GM12891 (cell line): Measurements from ENCODE around the gene SLC9A9.

Experiments used
- POLR2A ChIP-seq: IDR thresholded peaks from 2 replicates; pipeline ENCODE4 v1.6.1; 2011; ENCODE audit warnings: low read depth, low read length, control low read depth
- POLR2AphosphoS5 ChIP-seq: IDR thresholded peaks from 2 replicates; pipeline ENCODE4 v1.6.1; 2011; ENCODE audit warnings: low read depth, low read length, control low read depth
- SPI1 ChIP-seq: IDR thresholded peaks from 2 replicates; pipeline ENCODE4 v1.6.1; 2011; ENCODE audit warnings: low read depth, low read length, control low read depth

GRCh38 chr3:143548861-143549497, 299.3 kb downstream of the SLC9A9 start:
- no peak for TF ChIP-seq POLR2A
- TF ChIP-seq SPI1, result no peak
- no peak for TF ChIP-seq POLR2AphosphoS5
